ENCODE results near the gene TUT7. TPM values are rescaled to one million over a fixed set of nuclear protein-coding genes. Genes with fewer than 3 reads are reported as not detected.
A peak's percentile ranks its signal among the peaks of the same experiment; 100 is the strongest.

The TUT7 gene
- total RNA-seq, 2 donors from 2014 or later: 13.0 to 14.3 TPM

- intact Hi-C loops (cut with DNase I): no loop called here
- ATAC-seq (no peak), DNase-seq (no peak)
Observed at GRCh38 chr9:86350006-86350760, 4.0 kb downstream of the TUT7 start.

- intact Hi-C loops (cut with DNase I): no loop called here
- no peak for ATAC-seq
- DNase-seq: no peak
Observed at GRCh38 chr9:86349271-86349670, 4.9 kb downstream of the TUT7 start.

- ATAC-seq: no peak
- intact Hi-C loops (cut with DNase I): no loop called here
Observed at GRCh38 chr9:86347991-86348390, 6.2 kb downstream of the TUT7 start.

GRCh38 chr9:86344818-86345217 lies 9.4 kb downstream of the TUT7 start:
- peak in 1 of 2 donors; percentile 19 for ATAC-seq
- DNase-seq: no peak
- intact Hi-C loops (cut with DNase I): no loop called here

More at GRCh38 chr9:86347991-86348390, 6.2 kb downstream of the TUT7 start:
- DNase-seq: no peak

GRCh38 chr9:86342269-86342668 lies 11.9 kb downstream of the TUT7 start:
- intact Hi-C loops (cut with DNase I): no loop called here
- no peak for ATAC-seq
- DNase-seq: no peak

- no peak for DNase-seq
- no peak for ATAC-seq
- intact Hi-C loops (cut with DNase I): no loop called here
Observed at GRCh38 chr9:86341007-86341491, 13.2 kb downstream of the TUT7 start.

GRCh38 chr9:86340356-86341006 lies 13.7 kb downstream of the TUT7 start:
- no peak for DNase-seq
- intact Hi-C loops (cut with DNase I): no loop called here
- no peak for ATAC-seq

GRCh38 chr9:86337469-86338108 lies 16.6 kb downstream of the TUT7 start:
- intact Hi-C loops (cut with DNase I): no loop called here
- no peak for DNase-seq
- ATAC-seq: no peak

- DNase-seq (no peak), ATAC-seq (no peak)
- intact Hi-C loops (cut with DNase I): no loop called here
Observed at GRCh38 chr9:86336058-86336457, 18.2 kb downstream of the TUT7 start.

- ATAC-seq (no peak), DNase-seq (no peak)
- intact Hi-C loops (cut with DNase I): no loop called here
Observed at GRCh38 chr9:86333651-86334050, 20.6 kb downstream of the TUT7 start.

GRCh38 chr9:86330186-86330585 lies 24.0 kb downstream of the TUT7 start:
- DNase-seq (no peak), ATAC-seq (no peak)
- intact Hi-C loops (cut with DNase I): no loop called here

- DNase-seq (no peak), ATAC-seq (peak in 1 of 2 donors; percentile 58)
- intact Hi-C loops (cut with DNase I): no loop called here
Observed at GRCh38 chr9:86329649-86330048, 24.6 kb downstream of the TUT7 start.

GRCh38 chr9:86328156-86328555 lies 26.1 kb downstream of the TUT7 start:
- intact Hi-C loops (cut with DNase I): no loop called here
- ATAC-seq (no peak), DNase-seq (no peak)

GRCh38 chr9:86326536-86326935 lies 27.7 kb downstream of the TUT7 start:
- intact Hi-C loops (cut with DNase I): no loop called here
- DNase-seq (no peak), ATAC-seq (no peak)

GRCh38 chr9:86324901-86325300 lies 29.3 kb downstream of the TUT7 start:
- DNase-seq: no peak
- intact Hi-C loops (cut with DNase I): no loop called here
- ATAC-seq: no peak

- peak in 1 of 2 donors; percentile 31 for ATAC-seq
- intact Hi-C loops (cut with DNase I): no loop called here
Observed at GRCh38 chr9:86324308-86324707, 29.9 kb downstream of the TUT7 start.

GRCh38 chr9:86322973-86323644 lies 31.1 kb downstream of the TUT7 start:
- peak in 1 of 2 donors; percentile 63 for ATAC-seq
- no peak for DNase-seq
- intact Hi-C loops (cut with DNase I): no loop called here

More at GRCh38 chr9:86324308-86324707, 29.9 kb downstream of the TUT7 start:
- DNase-seq: no peak

GRCh38 chr9:86321373-86321772 lies 32.8 kb downstream of the TUT7 start:
- intact Hi-C loops (cut with DNase I): no loop called here
- ATAC-seq (peak in 1 of 2 donors; percentile 44), DNase-seq (peak; percentile 24)

GRCh38 chr9:86318187-86318586 lies 36.0 kb downstream of the TUT7 start:
- no peak for ATAC-seq
- no peak for DNase-seq
- intact Hi-C loops (cut with DNase I): no loop called here

- no peak for ATAC-seq
- intact Hi-C loops (cut with DNase I): no loop called here
- no peak for DNase-seq
Observed at GRCh38 chr9:86315078-86315477, 39.1 kb downstream of the TUT7 start.
